GM23248 (cell line): ENCODE results near the gene ALDH16A1. TPM values are rescaled to one million over a fixed set of nuclear protein-coding genes. Genes with fewer than 3 reads are reported as not detected.

Source experiments
- DNase-seq: peaks from one replicate; pipeline ENCODE4 v3.0.0-alpha.2; 2015
- H2AFZ ChIP-seq: fragments of 200-600 bp; sonication (generic); 2 replicates; pipeline ENCODE4 v1.6.1; 2016; ENCODE audit warnings: antibody characterized with exemption
- H3F3A ChIP-seq: fragments of 200-600 bp; sonication (generic); 2 replicates; pipeline ENCODE4 v1.6.1; 2016; ENCODE audit warnings: mild to moderate bottlenecking, antibody characterized with exemption, mixed run types; ENCODE audit not compliant: insufficient read depth
- H3K27ac ChIP-seq: fragments of 200-600 bp; sonication (generic); 2 replicates; pipeline ENCODE4 v1.5.1; 2016; ENCODE audit warnings: mild to moderate bottlenecking
- H3K27me3 ChIP-seq: fragments of 200-600 bp; sonication (generic); replicated peaks from 2 replicates; pipeline ENCODE4 v1.6.1; 2016; ENCODE audit warnings: mild to moderate bottlenecking; ENCODE audit not compliant: insufficient read depth
- H3K36me3 ChIP-seq: fragments of 200-600 bp; sonication (generic); 2 replicates; pipeline ENCODE4 v1.6.1; 2016; ENCODE audit warnings: low read depth, mild to moderate bottlenecking
- H3K4me1 ChIP-seq: fragments of 200-600 bp; sonication (generic); 2 replicates; pipeline ENCODE4 v1.6.1; 2016; ENCODE audit warnings: mild to moderate bottlenecking; ENCODE audit not compliant: insufficient read depth
- H3K4me2 ChIP-seq: fragments of 200-600 bp; sonication (generic); one replicate; pipeline ENCODE4 v1.6.1; 2016; ENCODE audit warnings: mild to moderate bottlenecking; ENCODE audit not compliant: unreplicated experiment
- H3K4me3 ChIP-seq: fragments of 200-600 bp; sonication (generic); 2 replicates; pipeline ENCODE4 v1.5.1; 2016; ENCODE audit warnings: mild to moderate bottlenecking
- H3K79me2 ChIP-seq: fragments of 200-600 bp; sonication (generic); 2 replicates; pipeline ENCODE4 v1.6.1; 2016; ENCODE audit warnings: mild to moderate bottlenecking; ENCODE audit not compliant: insufficient read depth
- H3K9ac ChIP-seq: fragments of 200-600 bp; sonication (generic); 2 replicates; pipeline ENCODE4 v1.6.1; 2016; ENCODE audit warnings: mild to moderate bottlenecking
- H3K9me2 ChIP-seq: fragments of 200-600 bp; sonication (generic); 2 replicates; pipeline ENCODE4 v1.6.1; 2016; ENCODE audit warnings: mixed run types, mild to moderate bottlenecking, moderate library complexity; ENCODE audit not compliant: insufficient read depth
- H3K9me3 ChIP-seq: fragments of 200-600 bp; sonication (generic); one replicate; pipeline ENCODE4 v1.6.1; 2017; ENCODE audit warnings: low read depth
- H4K20me1 ChIP-seq: fragments of 200-600 bp; sonication (generic); 2 replicates; pipeline ENCODE4 v1.6.0; 2016; ENCODE audit not compliant: insufficient read depth
- EZH2 ChIP-seq: fragments of 200-600 bp; sonication (generic); IDR thresholded peaks from 2 replicates; pipeline ENCODE4 v1.6.1; 2018; ENCODE audit warnings: antibody characterized with exemption, mild to moderate bottlenecking; ENCODE audit not compliant: insufficient read depth, poor library complexity, severe bottlenecking
- EZH2phosphoT487 ChIP-seq: fragments of 200-600 bp; sonication (generic); IDR thresholded peaks from 2 replicates; pipeline ENCODE4 v1.6.1; 2018; ENCODE audit warnings: antibody characterized with exemption, moderate library complexity, mild to moderate bottlenecking, low read depth; ENCODE audit not compliant: insufficient read depth
- WGBS, 2 experiments: methylation state at CpG; one replicate each; pipeline ENCODE4 v1.1.6; 2015 to 2017; ENCODE audit warnings: low lambda C conversion rate in 2 of 2, low coverage in 1 of 2; ENCODE audit errors: missing lambda C conversion rate in 2 of 2; 5-methylcytosine and 5-hydroxymethylcytosine counted together
- in situ Hi-C: fragments of 300-500 bp; cut with MboI; formaldehyde crosslinking; loops from 2 replicates; pipeline ENCODE4 v1.15.0; 2020
- polyA plus RNA-seq: library from polyadenylated mRNA; unstranded; fragments of >200 nt; fragmentation: Nextera tagmentation; extraction: Ambion mirVana; gene quantifications from 2 replicates; pipeline ENCODE4 v1.2.1, GENCODE V29; 2016
- total RNA-seq: library from RNA; depleted of rRNA; stranded (reverse); fragments of >200 nt; shearing (Covaris generic); gene quantifications from 2 replicates; pipeline ENCODE4 v1.2.3, GENCODE V29; 2014

ALDH16A1 gene
- total and polyA plus RNA-seq, 2 experiments from 2014 or later: 9.4 to 30.4 TPM

DNA sequence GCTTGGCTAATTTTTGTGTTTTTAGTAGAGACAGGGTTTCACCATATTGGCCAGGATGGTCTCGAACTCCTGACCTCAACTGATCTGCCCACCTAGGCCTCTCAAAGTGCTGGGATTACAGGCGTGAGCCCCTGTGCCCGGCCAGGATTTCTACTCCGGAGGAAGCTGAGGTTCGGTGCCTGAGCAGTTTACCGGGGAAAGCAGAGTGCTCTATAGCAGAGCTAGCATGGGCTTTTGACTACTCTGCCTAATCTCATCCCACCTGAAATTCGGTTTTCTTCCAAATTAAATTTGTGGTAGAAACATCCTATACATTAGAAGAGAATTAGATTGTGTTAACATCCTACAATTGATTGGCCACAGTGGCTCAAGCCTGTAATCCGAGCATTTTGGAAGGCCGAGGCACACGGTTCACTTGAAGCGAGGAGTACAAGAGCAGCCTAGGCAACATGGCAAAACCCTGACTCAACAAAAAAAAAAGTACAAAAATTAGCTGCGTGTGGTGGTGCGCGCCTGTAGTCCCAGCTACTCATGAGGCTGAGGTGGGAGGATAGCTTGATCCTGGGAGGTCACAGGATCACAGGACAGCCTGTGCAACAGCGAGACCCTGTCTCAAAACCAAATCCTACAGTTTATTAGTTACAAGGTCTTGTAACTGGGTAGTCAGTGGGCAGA, 36.0 kb downstream of the ALDH16A1 start:
- peak; percentile 60 for DNase-seq
- H3K9me3 ChIP-seq: no peaks in the 10 kb centered on the region
- in situ Hi-C loops: no loop called here
- peak overlapping the region; percentile 99 for H3K4me2 ChIP-seq
- peak overlapping the region; percentile 92 for H3K4me3 ChIP-seq
- WGBS, 2 experiments: 6 to 7% methylated on average over 15 of the region's 15 CpGs
- H3F3A ChIP-seq: peaks cover 52% of the 10 kb centered on the region
- H3K79me2 ChIP-seq: peaks cover 45% of the 10 kb centered on the region
- H3K27me3 ChIP-seq: no peaks in the 10 kb centered on the region
- H3K4me1 ChIP-seq: peaks cover 7% of the 10 kb centered on the region; the same call in 1 of the 2 replicates
- TF ChIP-seq EZH2phosphoT487 (no peak), EZH2 (no peak)
- H2AFZ ChIP-seq: no peak overlapping the region
- peak overlapping the region; percentile 86 for H3K27ac ChIP-seq
- peaks cover 44% of the 10 kb centered on the region for H3K36me3 ChIP-seq
- H3K9me2 ChIP-seq: no peaks in the 10 kb centered on the region
- H4K20me1 ChIP-seq: peaks cover 12% of the 10 kb centered on the region; the same call in 1 of the 2 replicates
- H3K9ac ChIP-seq: peak overlapping the region; percentile 99

DNA sequence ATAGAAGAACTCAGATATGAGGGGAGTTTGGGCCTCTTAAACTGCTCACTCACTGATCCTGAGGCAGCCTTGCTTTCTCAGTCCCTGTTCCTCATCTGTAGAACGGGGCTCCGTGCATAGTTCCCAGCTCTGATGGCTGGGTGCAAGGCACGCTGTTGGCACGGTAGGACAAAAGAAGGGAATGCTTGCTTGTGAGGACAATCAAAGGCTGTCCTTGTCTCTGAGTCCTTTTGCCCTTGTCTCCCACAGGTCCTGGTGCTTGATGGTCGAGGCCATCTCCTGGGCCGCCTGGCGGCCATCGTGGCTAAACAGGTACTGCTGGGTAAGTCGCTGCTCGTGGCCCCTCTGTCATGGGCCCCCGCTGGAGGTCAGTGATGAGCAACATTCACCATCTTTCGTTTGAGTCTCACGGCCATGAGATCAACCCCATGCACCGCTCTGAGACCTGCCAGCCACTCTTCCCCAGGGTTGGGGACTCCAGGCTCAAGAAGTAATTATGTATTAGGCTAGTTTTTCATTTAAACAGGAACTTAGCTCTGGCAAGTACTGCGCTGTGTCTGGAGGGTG, 36.7 kb downstream of the ALDH16A1 start:
- H2AFZ ChIP-seq: no peak overlapping the region
- no peaks in the 10 kb centered on the region for H3K27me3 ChIP-seq
- in situ Hi-C loops: no loop called here
- peak overlapping the region; percentile 86 for H3K27ac ChIP-seq
- 56 to 65% methylated on average over 15 of the region's 15 CpGs for WGBS, 2 experiments
- H3K9ac ChIP-seq: peak overlapping the region; percentile 99
- no peaks in the 10 kb centered on the region for H3K9me3 ChIP-seq
- peak overlapping the region; percentile 99 for H3K4me2 ChIP-seq
- peaks cover 44% of the 10 kb centered on the region for H3K36me3 ChIP-seq
- no peaks in the 10 kb centered on the region for H3K9me2 ChIP-seq
- TF ChIP-seq EZH2 (no peak), EZH2phosphoT487 (no peak)
- peaks cover 12% of the 10 kb centered on the region; the same call in 1 of the 2 replicates for H4K20me1 ChIP-seq
- DNase-seq: peak; percentile 52
- peaks cover 45% of the 10 kb centered on the region for H3K79me2 ChIP-seq
- H3K4me3 ChIP-seq: peak overlapping the region; percentile 92
- H3K4me1 ChIP-seq: peaks cover 7% of the 10 kb centered on the region; the same call in 1 of the 2 replicates
- H3F3A ChIP-seq: peaks cover 53% of the 10 kb centered on the region

DNA sequence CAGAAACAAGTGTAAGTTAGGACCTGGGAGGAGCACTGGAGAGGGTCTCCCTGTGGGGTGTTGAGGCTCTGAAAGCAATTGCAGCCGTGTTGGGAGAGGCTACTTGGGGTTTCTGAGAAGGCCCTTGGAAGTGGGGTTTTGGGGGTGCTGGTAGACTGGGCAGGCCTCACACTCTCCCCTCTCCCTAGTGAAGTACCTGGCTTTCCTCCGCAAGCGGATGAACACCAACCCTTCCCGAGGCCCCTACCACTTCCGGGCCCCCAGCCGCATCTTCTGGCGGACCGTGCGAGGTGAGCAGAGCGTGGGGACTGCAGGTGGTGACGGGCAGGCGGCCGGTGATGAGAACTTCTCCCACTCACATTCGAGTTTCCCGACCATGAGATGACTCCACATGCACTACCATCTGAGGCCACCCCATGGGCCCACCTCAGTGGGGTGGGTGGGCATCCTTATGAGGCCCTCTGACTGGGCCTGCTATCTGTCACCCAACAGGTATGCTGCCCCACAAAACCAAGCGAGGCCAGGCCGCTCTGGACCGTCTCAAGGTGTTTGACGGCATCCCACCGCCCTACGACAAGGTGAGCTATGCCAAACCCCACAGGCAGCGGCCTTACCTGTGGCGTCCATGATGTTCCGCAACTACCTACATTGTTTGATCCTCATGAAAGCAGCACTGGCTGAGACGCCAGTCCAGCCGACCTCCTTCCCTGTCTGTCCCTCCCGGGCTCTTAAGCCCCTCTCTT, 37.4 kb downstream of the ALDH16A1 start:
- Histone ChIP-seq H3K27ac (peak overlapping the region; percentile 86), H3K9me3 (no peaks in the 10 kb centered on the region), H3F3A (peaks cover 60% of the 10 kb centered on the region), H3K9ac (peak overlapping the region; percentile 99), H3K4me1 (peaks cover 7% of the 10 kb centered on the region; the same call in 1 of the 2 replicates), H3K79me2 (peaks cover 45% of the 10 kb centered on the region), H3K4me3 (peak overlapping the region; percentile 92), H2AFZ (no peak overlapping the region), H4K20me1 (peaks cover 12% of the 10 kb centered on the region; the same call in 1 of the 2 replicates), H3K27me3 (no peaks in the 10 kb centered on the region), H3K4me2 (peak overlapping the region; percentile 99), H3K9me2 (no peaks in the 10 kb centered on the region), H3K36me3 (peaks cover 44% of the 10 kb centered on the region)
- WGBS, 2 experiments: 86 to 88% methylated on average over 26 to 27 of the region's 27 CpGs
- TF ChIP-seq EZH2phosphoT487 (no peak), EZH2 (no peak)
- in situ Hi-C loops: no loop called here
- DNase-seq: no peak

DNA sequence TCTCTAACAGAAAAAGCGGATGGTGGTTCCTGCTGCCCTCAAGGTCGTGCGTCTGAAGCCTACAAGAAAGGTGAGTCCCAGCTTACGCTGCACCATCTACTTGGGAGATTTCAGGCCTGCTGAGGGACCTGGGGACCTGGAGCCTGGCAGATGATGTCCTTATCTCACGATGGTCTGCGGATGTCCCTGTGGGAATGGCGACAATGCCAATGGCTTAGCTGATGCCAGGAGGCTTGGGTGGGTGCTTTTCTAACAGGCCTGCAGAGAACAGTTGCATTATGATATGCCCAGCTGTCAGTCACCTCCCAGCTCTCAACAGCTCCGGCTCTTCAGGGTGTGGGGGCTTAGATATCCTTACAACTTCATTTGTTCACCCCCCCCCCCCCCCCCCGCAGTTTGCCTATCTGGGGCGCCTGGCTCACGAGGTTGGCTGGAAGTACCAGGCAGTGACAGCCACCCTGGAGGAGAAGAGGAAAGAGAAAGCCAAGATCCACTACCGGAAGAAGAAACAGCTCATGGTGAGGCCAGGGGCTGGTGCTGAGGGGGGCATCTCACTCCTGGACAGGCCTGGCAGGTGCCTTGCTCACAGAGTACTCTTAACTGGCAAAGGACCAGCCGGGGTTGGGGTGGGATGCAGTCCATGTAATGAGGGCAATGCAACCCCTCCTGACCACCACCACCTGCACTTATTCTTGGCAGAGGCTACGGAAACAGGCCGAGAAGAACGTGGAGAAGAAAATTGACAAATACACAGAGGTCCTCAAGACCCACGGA, 38.2 kb downstream of the ALDH16A1 start:
- peaks cover 12% of the 10 kb centered on the region; the same call in 1 of the 2 replicates for H4K20me1 ChIP-seq

More for the DNA sequence above, 38.2 kb downstream of the ALDH16A1 start:
- Histone ChIP-seq H3K9ac (peak overlapping the region; percentile 99), H3K27me3 (no peaks in the 10 kb centered on the region), H3F3A (peaks cover 63% of the 10 kb centered on the region), H3K9me2 (no peaks in the 10 kb centered on the region), H3K4me2 (no peak overlapping the region), H3K4me1 (peaks cover 7% of the 10 kb centered on the region; the same call in 1 of the 2 replicates), H3K36me3 (peaks cover 44% of the 10 kb centered on the region), H3K4me3 (no peak overlapping the region), H2AFZ (no peak overlapping the region), H3K27ac (peak overlapping the region; percentile 86), H3K9me3 (no peaks in the 10 kb centered on the region), H3K79me2 (peaks cover 45% of the 10 kb centered on the region)
- in situ Hi-C loops: no loop called here
- DNase-seq: no peak
- TF ChIP-seq EZH2 (no peak), EZH2phosphoT487 (no peak)
- WGBS, 2 experiments: 71 to 74% methylated on average over 16 to 17 of the region's 17 CpGs
